H1 (cell line): ENCODE data around the gene RNF187. TPM values are rescaled to one million over a fixed set of nuclear protein-coding genes. Genes with fewer than 3 reads are reported as not detected.
A peak's percentile ranks its signal among the peaks of the same experiment; 100 is the strongest.

Experiments used
- PHF8 ChIP-seq: fragments of 200-600 bp; sonication (generic); conservative IDR thresholded peaks from 2 replicates; pipeline ENCODE4 v1.7.1; 2012; ENCODE audit warnings: low read depth, mild to moderate bottlenecking, inconsistent platforms, low read length, moderate library complexity
- TCF12 ChIP-seq: IDR thresholded peaks from 2 replicates; pipeline ENCODE4 v1.6.1; 2011; ENCODE audit warnings: low read depth, mild to moderate bottlenecking, low read length
- polyA plus RNA-seq, 7 experiments: library from polyadenylated mRNA; depleted of rRNA in 3 of 7; stranded (reverse) in 5 of 7; unstranded in 2 of 7; fragments of >200 nt in 5 of 7; fragments of 200-250 nt in 2 of 7; gene quantifications; 1 replicate in 5 of 7; 2 replicates in 1 of 7; 4 replicates in 1 of 7; pipeline versions ENCODE4 v1.2.1 to v1.2.3, GENCODE V29; 2011 to 2013; ENCODE audit warnings: missing spikeins in 2 of 7, mixed read lengths in 2 of 7
- total RNA-seq: library from RNA; stranded (reverse); fragmentation: NEBNext Ultra II Directional; extraction: Animal tissue kit (Norgen Biotek cat#: 25700); gene quantifications from 2 replicates; pipeline ENCODE4 v1.2.1, GENCODE V29; 2021
- TF ChIP-seq, protein P1 (sequence below): IDR thresholded peaks from 2 replicates; pipeline ENCODE4 v1.6.1; 2012; ENCODE audit warnings: inconsistent platforms

RNF187 gene
- total and polyA plus RNA-seq, 2 of the 8 experiments (the other 6 are each of a cell fraction or from before 2014, with no cell fraction given), result 47.0 to 113 TPM

GRCh38 chr1:228464487-228464983 lies 22.6 kb upstream of the RNF187 start (continued):
- TF ChIP-seq PHF8, result peak; percentile 17; the same call in 1 of the 2 replicates
- TF ChIP-seq TCF12, result no peak
- TF ChIP-seq, protein P1, sequence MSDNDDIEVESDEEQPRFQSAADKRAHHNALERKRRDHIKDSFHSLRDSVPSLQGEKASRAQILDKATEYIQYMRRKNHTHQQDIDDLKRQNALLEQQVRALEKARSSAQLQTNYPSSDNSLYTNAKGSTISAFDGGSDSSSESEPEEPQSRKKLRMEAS, result peak; percentile 8; the same call in 1 of the 2 replicates
